Lower leg skin (tissue), 3 donors: ENCODE data around the gene AMMECR1L.

ENCODE experiments used
- POLR2A ChIP-seq, 2 donors: fragments of 450-650 bp; IDR thresholded peaks; one replicate each; pipeline ENCODE4 v1.6.1; 2016 to 2017; ENCODE audit warnings: antibody characterized with exemption in 2 of 2, mild to moderate bottlenecking in 1 of 2, moderate library complexity in 1 of 2
- TF ChIP-seq, protein P1 (sequence below), 3 donors: fragments of 450-650 bp; IDR thresholded peaks; one replicate each; pipeline ENCODE4 v1.5.1; 2016; ENCODE audit warnings: antibody characterized with exemption in 3 of 3, mild to moderate bottlenecking in 3 of 3, moderate library complexity in 2 of 3

DNA sequence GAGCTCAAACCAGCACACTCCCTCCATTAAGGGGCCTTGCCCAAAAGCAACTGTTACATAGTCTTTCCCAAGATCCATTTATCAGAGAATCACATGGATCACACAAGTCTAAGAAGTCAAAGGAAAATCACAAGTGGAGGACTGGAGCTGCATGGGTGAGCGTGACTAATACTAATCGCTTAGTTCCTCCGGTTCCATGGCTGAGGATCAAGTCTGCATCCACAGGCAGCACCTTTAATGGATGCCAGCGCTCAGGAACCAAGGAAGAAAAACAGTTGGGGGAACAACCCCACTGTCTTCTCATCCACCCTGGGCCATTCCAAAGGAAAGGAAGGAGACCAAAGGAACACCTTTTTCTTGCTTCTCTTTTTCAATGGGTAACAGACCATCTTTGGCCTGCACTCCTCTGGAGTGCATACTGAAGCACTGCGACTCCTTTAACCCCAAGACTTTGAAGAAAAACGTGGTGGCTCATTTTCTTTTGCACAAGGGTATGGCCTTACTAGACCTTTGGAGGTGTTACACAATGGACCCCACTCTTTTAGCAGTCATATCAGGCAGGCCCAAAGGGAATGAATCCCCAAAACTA, 65.6 kb downstream of the AMMECR1L start:
- TF ChIP-seq, protein P1, sequence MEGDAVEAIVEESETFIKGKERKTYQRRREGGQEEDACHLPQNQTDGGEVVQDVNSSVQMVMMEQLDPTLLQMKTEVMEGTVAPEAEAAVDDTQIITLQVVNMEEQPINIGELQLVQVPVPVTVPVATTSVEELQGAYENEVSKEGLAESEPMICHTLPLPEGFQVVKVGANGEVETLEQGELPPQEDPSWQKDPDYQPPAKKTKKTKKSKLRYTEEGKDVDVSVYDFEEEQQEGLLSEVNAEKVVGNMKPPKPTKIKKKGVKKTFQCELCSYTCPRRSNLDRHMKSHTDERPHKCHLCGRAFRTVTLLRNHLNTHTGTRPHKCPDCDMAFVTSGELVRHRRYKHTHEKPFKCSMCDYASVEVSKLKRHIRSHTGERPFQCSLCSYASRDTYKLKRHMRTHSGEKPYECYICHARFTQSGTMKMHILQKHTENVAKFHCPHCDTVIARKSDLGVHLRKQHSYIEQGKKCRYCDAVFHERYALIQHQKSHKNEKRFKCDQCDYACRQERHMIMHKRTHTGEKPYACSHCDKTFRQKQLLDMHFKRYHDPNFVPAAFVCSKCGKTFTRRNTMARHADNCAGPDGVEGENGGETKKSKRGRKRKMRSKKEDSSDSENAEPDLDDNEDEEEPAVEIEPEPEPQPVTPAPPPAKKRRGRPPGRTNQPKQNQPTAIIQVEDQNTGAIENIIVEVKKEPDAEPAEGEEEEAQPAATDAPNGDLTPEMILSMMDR (IDR thresholded peaks at IDR 0.05) = no peak
- no peak for TF ChIP-seq POLR2A (IDR thresholded peaks at IDR 0.05)
